HepG2 (cell line): Measurements from ENCODE around the gene ZNF3. TPM values are rescaled to one million over a fixed set of nuclear protein-coding genes. Genes with fewer than 3 reads are reported as not detected.

Source experiments
- AKAP8 ChIP-seq: sonication (generic); formaldehyde crosslinking; IDR thresholded peaks from 2 replicates; pipeline ENCODE4 v1.5.1; 2020; ENCODE audit warnings: mild to moderate bottlenecking, missing genetic modification reagents
- CHCHD3 ChIP-seq: sonication (generic); formaldehyde crosslinking; IDR thresholded peaks from 2 replicates; pipeline ENCODE4 v1.8.0; 2022; ENCODE audit warnings: mild to moderate bottlenecking, missing genetic modification reagents, moderate library complexity
- CSRNP1 ChIP-seq: sonication (generic); formaldehyde crosslinking; IDR thresholded peaks from 2 replicates; pipeline ENCODE4 v1.8.1; 2023; ENCODE audit warnings: mild to moderate bottlenecking, missing genetic modification reagents
- FOXK1 ChIP-seq: sonication (generic); formaldehyde crosslinking; IDR thresholded peaks from 2 replicates; pipeline ENCODE4 v1.4.0; 2020; ENCODE audit warnings: low read depth, missing genetic modification reagents, borderline replicate concordance
- HINFP ChIP-seq: sonication (generic); formaldehyde crosslinking; IDR thresholded peaks from 2 replicates; pipeline ENCODE4 v1.4.0; 2020; ENCODE audit warnings: low read depth, mild to moderate bottlenecking, missing genetic modification reagents
- HNF1A ChIP-seq, 2 experiments: sonication (generic) in 1 of 2; formaldehyde crosslinking in 1 of 2; IDR thresholded peaks; 2 replicates each; pipeline versions ENCODE4 v1.4.0 to v1.6.1; 2016 to 2020; ENCODE audit warnings: borderline replicate concordance in 1 of 2, low read depth in 1 of 2, mild to moderate bottlenecking in 1 of 2, missing genetic modification reagents in 1 of 2
- SRY ChIP-seq: sonication (generic); formaldehyde crosslinking; IDR thresholded peaks from 2 replicates; pipeline ENCODE4 v1.8.0; 2022; ENCODE audit warnings: mild to moderate bottlenecking, missing genetic modification reagents
- TBX3 ChIP-seq: fragments of 450-650 bp; IDR thresholded peaks from 2 replicates; pipeline ENCODE4 v1.6.1; 2017; ENCODE audit warnings: antibody characterized with exemption, mild to moderate bottlenecking, inconsistent platforms, borderline replicate concordance
- THAP11 ChIP-seq: IDR thresholded peaks from 2 replicates; pipeline ENCODE4 v1.6.1; 2016; ENCODE audit warnings: missing biosample characterization, missing genetic modification reagents
- ZBTB34 ChIP-seq: sonication (generic); formaldehyde crosslinking; IDR thresholded peaks from 2 replicates; pipeline ENCODE4 v1.8.0; 2022; ENCODE audit warnings: mild to moderate bottlenecking, missing genetic modification reagents
- ZFP36 ChIP-seq: fragments of 150-350 bp; IDR thresholded peaks from 2 replicates; pipeline ENCODE4 v1.6.1; 2018; ENCODE audit warnings: borderline replicate concordance, low read length, low read depth; ENCODE audit not compliant: partially characterized antibody
- ZNF205 ChIP-seq: IDR thresholded peaks from 2 replicates; pipeline ENCODE4 v1.6.1; 2018; ENCODE audit warnings: missing biosample characterization, missing genetic modification reagents
- ZNF432 ChIP-seq: sonication (generic); formaldehyde crosslinking; IDR thresholded peaks from 2 replicates; pipeline ENCODE4 v1.5.0; 2020; ENCODE audit warnings: missing genetic modification reagents, mild to moderate bottlenecking, borderline replicate concordance
- ZNF496 ChIP-seq: sonication (generic); formaldehyde crosslinking; IDR thresholded peaks from 2 replicates; pipeline ENCODE4 v1.8.1; 2023; ENCODE audit warnings: mild to moderate bottlenecking, moderate library complexity, missing genetic modification reagents; ENCODE audit not compliant: insufficient replicate concordance
- ZNF597 ChIP-seq: sonication (generic); formaldehyde crosslinking; IDR thresholded peaks from 2 replicates; pipeline ENCODE4 v1.5.0; 2020; ENCODE audit warnings: missing genetic modification reagents
- ZNF772 ChIP-seq: sonication (generic); formaldehyde crosslinking; IDR thresholded peaks from 2 replicates; pipeline ENCODE4 v1.5.0; 2020; ENCODE audit warnings: mild to moderate bottlenecking, missing genetic modification reagents
- ZNF816 ChIP-seq: sonication (generic); formaldehyde crosslinking; IDR thresholded peaks from 2 replicates; pipeline ENCODE4 v1.8.0; 2022; ENCODE audit warnings: missing genetic modification reagents, mild to moderate bottlenecking, borderline replicate concordance
- polyA plus RNA-seq, 8 experiments: library from polyadenylated mRNA; depleted of rRNA in 3 of 8; stranded (reverse) in 7 of 8; unstranded in 1 of 8; fragments of >200 nt; fragmentation: Illumina TruSeq in 4 of 8; extraction: Trizol in 4 of 8; gene quantifications; 2 replicates each; pipeline versions ENCODE4 v1.2.1 to v1.2.3, GENCODE V29; 2011 to 2016; ENCODE audit warnings: low read depth in 4 of 8, missing spikeins in 1 of 8, mixed read lengths in 1 of 8; ENCODE audit not compliant: insufficient read depth in 1 of 8
- total RNA-seq, 5 experiments: library from RNA; depleted of rRNA; stranded (reverse); fragments of >200 nt; fragmentation: Illumina TruSeq; extraction: Trizol; gene quantifications; 2 replicates each; pipeline ENCODE4 v1.2.3, GENCODE V29; 2016; ENCODE audit warnings: low read depth in 1 of 5

Gene ZNF3
- total and polyA plus RNA-seq, 2 of the 13 experiments (the other 11 are each of a cell fraction or from before 2014, with no cell fraction given) = 33.7 to 56.9 TPM

- TF ChIP-seq HINFP (CRISPR knock-in tag) = 0 out of 2 replicates have a peak, but pooled peaks have one; percentile 60
- no peak for TF ChIP-seq ZNF772 (CRISPR knock-in tag)
- peak; percentile 54; the same call in 1 of the 2 replicates for TF ChIP-seq ZNF816 (CRISPR knock-in tag)
- TF ChIP-seq ZNF597 (CRISPR knock-in tag) = no peak
- TF ChIP-seq FOXK1 (CRISPR knock-in tag) = peak; percentile 56; the same call in 1 of the 2 replicates
- no peak for TF ChIP-seq AKAP8 (CRISPR knock-in tag)
- no peak for TF ChIP-seq ZNF205 (CRISPR knock-in tag)
- TF ChIP-seq HNF1A (IDR thresholded peaks at IDR 0.05; ENCODE audit: low read depth) = no peak
- peak; percentile 4; the same call in 1 of the 2 replicates for TF ChIP-seq HNF1A (CRISPR knock-in tag; IDR thresholded peaks at IDR 0.05; ENCODE audit: borderline replicate concordance)
- peak; percentile 74 for TF ChIP-seq THAP11 (CRISPR knock-in tag)
- TF ChIP-seq CHCHD3 (CRISPR knock-in tag) = 0 out of 2 replicates have a peak, but pooled peaks have one; percentile 41
- peak; percentile 71; the same call in 1 of the 2 replicates for TF ChIP-seq ZBTB34 (CRISPR knock-in tag)
- TF ChIP-seq ZNF432 (CRISPR knock-in tag) = no peak
- peak; percentile 56 for TF ChIP-seq SRY (CRISPR knock-in tag)
- TF ChIP-seq TBX3 = peak; percentile 80
- TF ChIP-seq ZNF496 (CRISPR knock-in tag) = no peak
- TF ChIP-seq CSRNP1 (CRISPR knock-in tag) = peak; percentile 79
- no peak for TF ChIP-seq ZFP36
Observed at GRCh38 chr7:100101016-100101862, 19.7 kb upstream of the ZNF3 start, which contains the start of the genes AP4M1 and MCM7 (continued).
